Stimulated activated CD8-positive, alpha-beta memory T cell treated with anti-CD3 and anti-CD28 coated beads, Interleukin-12 subunit alpha, Interleukin-12 subunit beta, amount 100 ng/mL, for 1 hour (primary cell): ENCODE data around the gene DTWD2.
A peak's percentile ranks its signal among the peaks of the same experiment; 100 is the strongest.
"Not testable (repeated sequence)": the region's sequence is repeated elsewhere in the genome, so short reads cannot be mapped to it uniquely, and the experiment has no call there.

ENCODE experiments used
- DNase-seq: peaks from one replicate; pipeline ENCODE4 v3.0.0-alpha.2; 2020; ENCODE audit warnings: low read depth

The DTWD2 gene

DNA sequence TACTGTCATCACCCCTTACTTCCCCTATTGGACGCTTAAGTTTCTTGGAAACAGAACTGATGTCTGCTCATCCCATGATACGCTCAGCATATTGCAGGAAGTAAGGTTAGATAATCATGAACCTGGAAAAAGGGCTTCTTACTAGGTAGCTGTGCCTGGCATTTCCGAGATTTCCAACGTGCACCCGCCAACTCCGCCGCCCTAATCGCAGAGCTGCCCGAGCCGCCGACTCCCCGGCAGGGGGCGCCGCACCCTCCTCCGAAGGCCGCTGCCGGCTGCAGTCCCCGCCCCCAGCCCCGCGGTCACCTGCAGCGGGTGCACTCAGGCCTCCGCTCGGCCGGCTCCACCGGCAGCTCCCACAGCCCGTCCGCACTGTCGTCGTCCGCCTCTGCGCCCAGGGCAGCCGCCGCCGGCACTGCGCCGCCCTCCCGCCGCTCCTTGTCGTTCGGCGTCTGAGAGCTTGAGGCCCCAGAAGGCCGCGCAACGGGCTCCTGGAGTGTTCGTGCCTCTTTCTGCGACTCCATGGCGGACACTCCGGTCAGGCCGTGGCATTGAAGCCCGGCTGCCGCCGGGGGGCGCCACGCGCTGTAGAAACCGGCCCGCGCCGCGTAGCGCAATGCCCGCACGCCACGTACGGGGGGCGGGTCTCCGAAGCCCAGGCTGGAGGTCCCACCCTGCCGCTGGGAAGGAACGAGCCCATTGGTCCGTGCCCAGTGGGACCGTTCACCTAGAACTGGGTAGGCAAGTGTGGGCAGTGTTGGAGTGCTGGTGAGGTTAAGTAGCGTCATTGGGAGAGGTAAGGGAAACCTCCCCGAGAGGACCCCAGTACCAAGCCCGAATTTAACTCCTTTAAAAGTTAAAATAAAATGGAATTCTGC lies at the start of gene DTWD2:
DTWD2 (minus strand) TSS at position 560 of the 878 bp plus-strand sequence; CDS start at position 524, 36 bp downstream.
- peak; percentile 77 for DNase-seq

GRCh38 chr5:119037496-119038215 lies 49.3 kb upstream of the DTWD2 start:
- no peak for DNase-seq

GRCh38 chr5:119036101-119036762 lies 47.9 kb upstream of the DTWD2 start:
- DNase-seq = no peak

- DNase-seq = no peak
Observed at GRCh38 chr5:119033135-119033534, 44.8 kb upstream of the DTWD2 start.

- no peak for DNase-seq
Observed at GRCh38 chr5:119032656-119033055, 44.3 kb upstream of the DTWD2 start.

DNA sequence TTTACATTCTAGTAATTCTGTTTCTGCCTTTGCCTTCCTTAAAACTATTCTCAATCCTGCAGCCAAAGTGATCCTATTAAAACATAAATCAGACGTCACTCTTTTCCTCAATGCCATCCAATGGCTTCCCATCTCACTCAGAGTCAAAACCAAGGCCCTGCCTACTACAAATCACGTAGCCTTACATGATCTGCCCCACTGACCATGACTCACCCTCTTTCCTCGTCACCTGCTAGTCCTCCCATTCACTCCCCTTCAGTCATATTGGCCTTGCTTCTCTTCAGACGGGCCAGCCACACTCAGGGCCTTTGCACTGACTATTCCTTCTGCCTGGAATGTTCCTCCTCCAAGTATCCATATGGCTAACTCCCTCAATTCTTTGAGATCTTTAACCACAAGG lies 43.6 kb upstream of the DTWD2 start:
- DNase-seq = no peak

DNA sequence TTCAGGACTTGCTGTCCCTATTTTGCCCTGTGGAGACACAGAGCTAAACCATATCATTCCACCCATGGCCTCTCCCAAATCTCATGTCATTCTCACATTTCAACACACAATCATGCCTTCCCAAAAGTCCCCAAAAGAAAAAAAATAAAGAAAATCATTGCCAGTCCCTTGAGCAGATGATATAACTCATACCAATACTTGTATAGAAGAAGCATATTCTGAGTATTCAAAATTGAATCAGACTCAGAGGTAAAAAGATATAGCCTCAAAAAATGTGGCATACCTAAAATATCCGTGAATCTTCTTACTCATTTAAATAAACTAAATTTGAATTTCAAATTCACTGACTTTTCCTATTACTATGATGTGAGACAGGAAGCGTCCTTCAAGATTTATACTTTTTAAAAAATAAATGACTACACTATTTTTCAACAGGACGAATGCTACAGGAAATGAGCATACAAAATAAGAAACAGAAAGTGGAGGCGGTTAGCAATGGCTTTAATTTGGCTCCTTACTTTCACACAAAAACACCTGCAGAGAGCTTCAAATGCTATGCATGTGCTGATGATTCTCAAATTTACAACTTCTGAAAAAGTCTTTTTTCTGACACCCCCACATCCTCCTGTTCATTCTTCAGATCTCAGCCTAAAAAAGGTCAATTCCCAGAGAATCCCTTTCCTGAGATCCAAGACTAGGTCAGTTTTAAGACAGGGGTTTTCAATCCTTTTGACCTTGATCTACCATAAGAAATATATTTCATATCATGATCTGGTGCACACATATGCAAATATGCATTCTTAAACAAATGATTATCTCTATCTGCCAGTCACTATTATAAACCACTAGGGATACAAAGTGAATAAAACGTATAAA lies 42.9 kb upstream of the DTWD2 start:
- no peak for DNase-seq

DNA sequence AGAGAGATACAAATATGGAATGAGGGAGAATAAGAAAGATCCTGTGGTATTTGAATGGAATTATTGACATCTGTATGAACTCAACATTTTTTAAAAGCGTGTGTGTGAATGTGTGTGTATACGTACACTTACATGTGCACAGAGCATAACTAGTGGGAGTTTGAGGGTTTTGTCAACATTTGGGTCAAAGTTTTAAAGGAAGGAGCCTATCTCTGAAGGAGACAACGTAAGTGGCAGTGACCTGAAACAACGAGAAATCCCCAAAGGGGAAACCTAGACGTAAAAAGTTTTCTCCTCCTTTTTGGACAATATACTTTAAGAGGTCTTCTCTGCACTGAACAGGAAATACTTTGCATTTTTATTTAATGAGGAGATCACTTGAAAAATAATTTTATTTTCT lies 40.2 kb upstream of the DTWD2 start:
- DNase-seq = no peak

GRCh38 chr5:119022773-119023172 lies 34.4 kb upstream of the DTWD2 start:
- no peak for DNase-seq

DNA sequence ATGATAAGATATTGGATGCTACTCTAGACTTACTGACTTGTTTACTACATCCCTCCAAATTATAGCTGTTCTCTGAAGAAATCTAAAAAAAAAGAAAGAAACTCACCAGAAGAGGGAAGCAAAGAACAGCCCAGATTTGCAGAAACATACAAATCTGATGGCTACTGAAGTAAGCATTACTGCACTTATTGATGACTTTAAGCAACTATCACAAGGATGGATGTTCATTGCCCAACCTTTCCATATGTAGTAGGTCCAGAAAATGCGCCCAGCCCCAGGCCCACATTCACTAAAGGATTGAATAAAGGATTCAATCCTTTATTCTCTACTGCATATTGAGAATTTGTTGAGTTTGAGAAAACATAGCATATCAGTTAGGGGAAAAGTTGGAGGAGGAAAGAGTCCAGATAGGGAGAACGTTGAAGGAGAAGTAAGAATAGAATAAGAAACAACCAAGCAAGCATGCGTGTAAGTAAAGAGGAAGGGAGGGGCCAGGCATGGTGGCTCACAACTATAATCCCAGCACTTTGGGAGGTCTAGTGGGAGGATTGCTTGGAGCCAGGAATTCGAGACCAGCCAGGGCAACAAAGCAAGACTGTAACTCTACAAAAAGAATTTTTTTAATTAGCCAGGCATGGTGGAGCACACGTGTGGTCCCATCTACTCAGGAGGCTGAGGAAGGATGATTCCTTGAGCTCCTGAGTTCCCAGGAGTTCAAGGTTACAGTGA lies 33.8 kb upstream of the DTWD2 start:
- no peak for DNase-seq

- DNase-seq = no peak
Observed at GRCh38 chr5:119021149-119021732, 32.9 kb upstream of the DTWD2 start.

GRCh38 chr5:119019949-119020348 lies 31.6 kb upstream of the DTWD2 start:
- DNase-seq = no peak

GRCh38 chr5:119019501-119019900 lies 31.2 kb upstream of the DTWD2 start:
- no peak for DNase-seq

- no peak for DNase-seq
Observed at GRCh38 chr5:119017994-119018393, 29.6 kb upstream of the DTWD2 start.

DNA sequence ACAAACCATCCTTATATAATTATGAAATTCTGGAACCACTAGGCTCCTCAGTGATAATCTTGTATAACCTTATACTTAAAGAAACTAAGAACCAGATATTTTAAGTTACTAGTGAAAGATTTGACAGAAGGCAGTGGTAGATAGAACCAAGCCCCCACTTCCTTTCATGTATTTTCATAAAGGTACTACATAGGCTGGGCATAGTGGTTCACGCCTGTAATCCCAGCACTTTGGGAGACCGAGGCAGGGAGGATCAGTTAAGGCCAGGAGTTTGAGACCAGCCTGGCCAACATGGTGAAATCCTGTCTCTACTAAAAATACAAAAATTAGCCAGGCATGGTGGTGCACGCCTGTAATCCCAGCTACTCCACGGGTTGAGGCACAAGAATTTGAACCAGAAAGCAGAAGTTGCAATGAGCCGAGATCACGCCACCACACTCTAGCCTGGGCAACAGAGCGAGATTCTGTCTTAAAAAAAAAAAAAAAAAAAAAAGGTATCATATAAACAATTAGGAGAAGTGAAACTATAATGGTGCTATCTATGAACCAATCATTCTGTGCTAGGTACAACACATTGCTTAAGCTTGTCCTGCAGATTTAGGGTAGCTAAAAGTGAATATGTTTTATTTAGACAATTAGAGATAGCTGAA lies 27.9 kb upstream of the DTWD2 start:
- DNase-seq = no peak

GRCh38 chr5:119011186-119011585 lies 22.8 kb upstream of the DTWD2 start:
- no peak for DNase-seq

DNA sequence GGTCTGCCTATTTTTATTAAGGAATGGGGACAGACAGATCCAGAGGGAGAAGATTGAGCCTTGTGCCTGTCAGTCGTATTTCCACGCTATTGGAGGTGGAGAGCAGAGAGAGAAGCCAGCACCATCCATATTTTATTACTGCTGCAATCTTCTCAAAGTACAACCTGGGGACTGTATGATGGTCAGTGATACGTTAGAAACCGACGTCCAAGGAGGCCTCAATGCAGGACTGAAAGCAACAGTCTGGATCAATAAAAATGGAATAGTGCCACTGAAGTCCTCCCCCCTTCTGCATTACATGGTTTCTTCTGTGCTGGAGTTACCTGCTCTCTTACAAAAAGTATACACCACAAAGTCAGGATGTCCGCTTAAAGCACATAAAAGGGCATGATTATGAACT lies 21.9 kb upstream of the DTWD2 start:
- DNase-seq = no peak

DNA sequence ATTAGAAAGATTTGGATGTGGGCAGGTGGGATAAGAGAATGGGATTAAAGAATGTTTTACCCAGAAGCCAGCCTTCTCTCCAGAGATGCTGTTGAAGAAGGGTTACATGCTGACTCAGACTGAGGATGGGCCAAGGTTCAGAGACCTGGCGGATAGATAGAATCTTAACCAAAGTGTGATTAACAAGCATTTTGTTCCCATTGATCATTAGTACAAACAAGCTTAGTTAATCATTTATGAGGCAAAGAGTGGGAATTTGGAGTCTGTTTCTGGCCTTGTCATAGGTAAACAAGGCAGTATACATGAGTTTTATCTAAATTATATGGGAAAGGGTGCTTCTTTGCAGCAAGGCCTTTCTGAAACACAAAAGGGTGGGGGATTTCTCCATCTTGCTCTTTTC lies 20.8 kb upstream of the DTWD2 start:
- DNase-seq = no peak

DNA sequence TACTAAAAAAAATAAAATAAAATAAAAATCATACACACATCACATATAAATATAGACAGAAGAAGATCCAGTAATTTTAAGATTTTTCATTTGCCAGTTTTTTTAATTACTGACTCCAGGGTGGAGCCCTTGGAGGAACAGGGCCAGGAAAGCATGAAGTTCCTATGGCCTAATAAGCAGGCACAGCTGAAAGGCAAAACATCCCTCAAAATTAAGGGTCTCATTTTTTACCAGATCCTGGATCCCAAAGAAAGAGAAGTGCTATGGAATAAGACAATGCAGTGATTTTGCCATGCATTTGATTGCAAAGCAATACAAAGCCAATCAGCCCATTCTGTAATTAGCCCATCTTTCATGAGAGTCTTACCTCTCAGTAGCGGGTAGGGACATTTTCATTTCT lies 11.3 kb upstream of the DTWD2 start:
- no peak for DNase-seq

GRCh38 chr5:118998861-118999260 lies 10.5 kb upstream of the DTWD2 start:
- not testable (repeated sequence) for DNase-seq
